ENCODE data around the gene AIG1. TPM values are rescaled to one million over a fixed set of nuclear protein-coding genes. Genes with fewer than 3 reads are reported as not detected.

AIG1 gene
- total RNA-seq, 1 donor from 2014 or later, result 31.3 TPM

GRCh38 chr6:143107911-143108761 is 47.4 kb downstream of the AIG1 start:
- Mint-ChIP-seq H3K36me3 (peaks cover 5% of the 10 kb centered on the region), H3K9me3 (no peaks in the 10 kb centered on the region), H3K4me1 (peaks cover 6% of the 10 kb centered on the region), H3K27ac (no peak overlapping the region), H3K4me3 (no peak overlapping the region), H3K27me3 (ENCODE audit: low read depth) (no peaks in the 10 kb centered on the region)
- no peak for TF ChIP-seq CTCF (IDR thresholded peaks at IDR 0.05; ENCODE audit: unreplicated experiment)
- DNase-seq (ENCODE audit: low spot score in 2 of 2, unreplicated experiment in 2 of 2), result no peak

GRCh38 chr6:143109196-143109595 is 48.5 kb downstream of the AIG1 start:
- H3K36me3 Mint-ChIP-seq, result peaks cover 3% of the 10 kb centered on the region
- H3K4me1 Mint-ChIP-seq, result peaks cover 6% of the 10 kb centered on the region
- H3K27me3 Mint-ChIP-seq (ENCODE audit: low read depth), result no peaks in the 10 kb centered on the region
- no peak for DNase-seq (ENCODE audit: low spot score in 2 of 2, unreplicated experiment in 2 of 2)
- H3K9me3 Mint-ChIP-seq, result no peaks in the 10 kb centered on the region
- no peak overlapping the region for H3K4me3 Mint-ChIP-seq
- TF ChIP-seq CTCF (IDR thresholded peaks at IDR 0.05; ENCODE audit: unreplicated experiment), result no peak
- no peak overlapping the region for H3K27ac Mint-ChIP-seq

- H3K27me3 Mint-ChIP-seq (ENCODE audit: low read depth), result no peaks in the 10 kb centered on the region
- peaks cover 6% of the 10 kb centered on the region for H3K4me1 Mint-ChIP-seq
- DNase-seq (ENCODE audit: low spot score in 2 of 2, unreplicated experiment in 2 of 2), result no peak
- no peaks in the 10 kb centered on the region for H3K9me3 Mint-ChIP-seq
- H3K4me3 Mint-ChIP-seq, result no peak overlapping the region
- no peak overlapping the region for H3K27ac Mint-ChIP-seq
- H3K36me3 Mint-ChIP-seq, result peaks cover 3% of the 10 kb centered on the region
- TF ChIP-seq CTCF (IDR thresholded peaks at IDR 0.05; ENCODE audit: unreplicated experiment), result no peak
These were observed 49.9 kb downstream of the AIG1 start for GRCh38 chr6:143110572-143110971.

GRCh38 chr6:143110996-143111395 is 50.3 kb downstream of the AIG1 start:
- Mint-ChIP-seq H3K9me3 (peaks cover under 1% of the 10 kb centered on the region), H3K36me3 (peaks cover 2% of the 10 kb centered on the region), H3K4me3 (no peak overlapping the region), H3K27ac (no peak overlapping the region), H3K27me3 (ENCODE audit: low read depth) (no peaks in the 10 kb centered on the region), H3K4me1 (peaks cover 6% of the 10 kb centered on the region)
- DNase-seq (ENCODE audit: low spot score in 2 of 2, unreplicated experiment in 2 of 2), result no peak
- no peak for TF ChIP-seq CTCF (IDR thresholded peaks at IDR 0.05; ENCODE audit: unreplicated experiment)

- no peak for DNase-seq (ENCODE audit: low spot score in 2 of 2, unreplicated experiment in 2 of 2)
- no peak overlapping the region for H3K27ac Mint-ChIP-seq
- no peak for TF ChIP-seq CTCF (IDR thresholded peaks at IDR 0.05; ENCODE audit: unreplicated experiment)
- H3K9me3 Mint-ChIP-seq, result peaks cover 5% of the 10 kb centered on the region
- H3K4me1 Mint-ChIP-seq, result peaks cover 6% of the 10 kb centered on the region
- H3K36me3 Mint-ChIP-seq, result peaks cover 4% of the 10 kb centered on the region
- no peak overlapping the region for H3K4me3 Mint-ChIP-seq
- H3K27me3 Mint-ChIP-seq (ENCODE audit: low read depth), result no peaks in the 10 kb centered on the region
These were observed 50.8 kb downstream of the AIG1 start for GRCh38 chr6:143111443-143111842.
